ENCODE measurements around the gene TP53BP1.

TP53BP1 gene

DNA sequence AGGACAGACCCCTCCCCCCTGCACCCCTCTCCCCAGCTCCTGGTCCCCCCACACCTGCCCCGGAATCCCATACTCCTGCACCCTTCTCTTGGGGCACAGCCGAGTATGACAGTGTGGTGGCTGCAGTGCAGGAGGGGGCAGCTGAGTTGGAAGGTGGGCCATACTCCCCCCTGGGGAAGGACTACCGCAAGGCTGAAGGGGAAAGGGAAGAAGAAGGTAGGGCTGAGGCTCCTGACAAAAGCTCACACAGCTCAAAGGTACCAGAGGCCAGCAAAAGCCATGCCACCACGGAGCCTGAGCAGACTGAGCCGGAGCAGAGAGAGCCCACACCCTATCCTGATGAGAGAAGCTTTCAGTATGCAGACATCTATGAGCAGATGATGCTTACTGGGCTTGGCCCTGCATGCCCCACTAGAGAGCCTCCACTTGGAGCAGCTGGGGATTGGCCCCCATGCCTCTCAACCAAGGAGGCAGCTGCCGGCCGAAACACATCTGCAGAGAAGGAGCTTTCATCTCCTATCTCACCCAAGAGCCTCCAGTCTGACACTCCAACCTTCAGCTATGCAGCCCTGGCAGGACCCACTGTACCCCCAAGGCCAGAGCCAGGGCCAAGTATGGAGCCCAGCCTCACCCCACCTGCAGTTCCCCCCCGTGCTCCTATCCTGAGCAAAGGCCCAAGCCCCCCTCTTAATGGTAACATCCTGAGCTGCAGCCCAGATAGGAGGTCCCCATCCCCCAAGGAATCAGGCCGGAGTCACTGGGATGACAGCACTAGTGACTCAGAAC is 34.3 kb upstream of the TP53BP1 start:
- ChIA-PET CTCF (interaction anchor here (0.6 to 3.3 kb wide), 2 partner anchors 14 to 929 kb away, joined by 3 to 41 read pairs; no protein-coding TSS in a partner anchor), POLR2A (interaction anchor here (0.5 kb wide), 1 partner anchor 219 kb away, joined by 3 read pairs; the partner anchor contains the start of gene PDIA3)
- TF ChIP-seq, protein P1, sequence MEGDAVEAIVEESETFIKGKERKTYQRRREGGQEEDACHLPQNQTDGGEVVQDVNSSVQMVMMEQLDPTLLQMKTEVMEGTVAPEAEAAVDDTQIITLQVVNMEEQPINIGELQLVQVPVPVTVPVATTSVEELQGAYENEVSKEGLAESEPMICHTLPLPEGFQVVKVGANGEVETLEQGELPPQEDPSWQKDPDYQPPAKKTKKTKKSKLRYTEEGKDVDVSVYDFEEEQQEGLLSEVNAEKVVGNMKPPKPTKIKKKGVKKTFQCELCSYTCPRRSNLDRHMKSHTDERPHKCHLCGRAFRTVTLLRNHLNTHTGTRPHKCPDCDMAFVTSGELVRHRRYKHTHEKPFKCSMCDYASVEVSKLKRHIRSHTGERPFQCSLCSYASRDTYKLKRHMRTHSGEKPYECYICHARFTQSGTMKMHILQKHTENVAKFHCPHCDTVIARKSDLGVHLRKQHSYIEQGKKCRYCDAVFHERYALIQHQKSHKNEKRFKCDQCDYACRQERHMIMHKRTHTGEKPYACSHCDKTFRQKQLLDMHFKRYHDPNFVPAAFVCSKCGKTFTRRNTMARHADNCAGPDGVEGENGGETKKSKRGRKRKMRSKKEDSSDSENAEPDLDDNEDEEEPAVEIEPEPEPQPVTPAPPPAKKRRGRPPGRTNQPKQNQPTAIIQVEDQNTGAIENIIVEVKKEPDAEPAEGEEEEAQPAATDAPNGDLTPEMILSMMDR (IDR thresholded peaks at IDR 0.05; ENCODE audit: control extremely low read depth, extremely low read depth, low read depth, missing control alignments) = no peak
- no peak for DNase-seq (ENCODE audit: extremely low spot score)

DNA sequence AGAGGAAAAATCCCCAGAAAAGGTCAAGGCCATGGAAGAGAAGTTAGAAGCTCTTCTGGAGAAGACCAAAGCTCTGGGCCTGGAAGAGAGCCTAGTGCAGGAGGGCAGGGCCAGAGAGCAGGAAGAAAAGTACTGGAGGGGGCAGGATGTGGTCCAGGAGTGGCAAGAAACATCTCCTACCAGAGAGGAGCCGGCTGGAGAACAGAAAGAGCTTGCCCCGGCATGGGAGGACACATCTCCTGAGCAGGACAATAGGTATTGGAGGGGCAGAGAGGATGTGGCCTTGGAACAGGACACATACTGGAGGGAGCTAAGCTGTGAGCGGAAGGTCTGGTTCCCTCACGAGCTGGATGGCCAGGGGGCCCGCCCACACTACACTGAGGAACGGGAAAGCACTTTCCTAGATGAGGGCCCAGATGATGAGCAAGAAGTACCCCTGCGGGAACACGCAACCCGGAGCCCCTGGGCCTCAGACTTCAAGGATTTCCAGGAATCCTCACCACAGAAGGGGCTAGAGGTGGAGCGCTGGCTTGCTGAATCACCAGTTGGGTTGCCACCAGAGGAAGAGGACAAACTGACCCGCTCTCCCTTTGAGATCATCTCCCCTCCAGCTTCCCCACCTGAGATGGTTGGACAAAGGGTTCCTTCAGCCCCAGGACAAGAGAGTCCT is 33.4 kb upstream of the TP53BP1 start:
- ChIA-PET POLR2A (interaction anchor here (0.5 kb wide), 1 partner anchor 220 kb away, joined by 3 read pairs; the partner anchor contains the start of gene PDIA3), CTCF (interaction anchor here (3.3 kb wide), 1 partner anchor 13 kb away, joined by 41 read pairs; no protein-coding TSS in a partner anchor)
- TF ChIP-seq, protein P1 (IDR thresholded peaks at IDR 0.05; ENCODE audit: control extremely low read depth, extremely low read depth, low read depth, missing control alignments) = no peak
- no peak for DNase-seq (ENCODE audit: extremely low spot score)

DNA sequence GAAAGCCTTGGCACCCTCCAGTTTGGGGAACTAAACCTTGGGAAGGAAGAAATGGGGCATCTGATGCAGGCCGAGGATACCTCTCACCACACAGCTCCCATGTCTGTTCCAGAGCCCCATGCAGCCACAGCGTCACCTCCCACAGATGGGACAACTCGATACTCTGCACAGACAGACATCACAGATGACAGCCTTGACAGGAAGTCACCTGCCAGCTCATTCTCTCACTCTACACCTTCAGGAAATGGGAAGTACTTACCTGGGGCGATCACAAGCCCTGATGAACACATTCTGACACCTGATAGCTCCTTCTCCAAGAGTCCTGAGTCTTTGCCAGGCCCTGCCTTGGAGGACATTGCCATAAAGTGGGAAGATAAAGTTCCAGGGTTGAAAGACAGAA is 32.2 kb upstream of the TP53BP1 start:
- POLR2A ChIA-PET = no interaction called here
- CTCF ChIA-PET = interaction anchor here (1.1 kb wide), 1 partner anchor 10 kb away, joined by 6 read pairs; no protein-coding TSS in a partner anchor
- DNase-seq (ENCODE audit: extremely low spot score) = no peak
- TF ChIP-seq, protein P1 (IDR thresholded peaks at IDR 0.05; ENCODE audit: control extremely low read depth, extremely low read depth, low read depth, missing control alignments) = no peak

DNA sequence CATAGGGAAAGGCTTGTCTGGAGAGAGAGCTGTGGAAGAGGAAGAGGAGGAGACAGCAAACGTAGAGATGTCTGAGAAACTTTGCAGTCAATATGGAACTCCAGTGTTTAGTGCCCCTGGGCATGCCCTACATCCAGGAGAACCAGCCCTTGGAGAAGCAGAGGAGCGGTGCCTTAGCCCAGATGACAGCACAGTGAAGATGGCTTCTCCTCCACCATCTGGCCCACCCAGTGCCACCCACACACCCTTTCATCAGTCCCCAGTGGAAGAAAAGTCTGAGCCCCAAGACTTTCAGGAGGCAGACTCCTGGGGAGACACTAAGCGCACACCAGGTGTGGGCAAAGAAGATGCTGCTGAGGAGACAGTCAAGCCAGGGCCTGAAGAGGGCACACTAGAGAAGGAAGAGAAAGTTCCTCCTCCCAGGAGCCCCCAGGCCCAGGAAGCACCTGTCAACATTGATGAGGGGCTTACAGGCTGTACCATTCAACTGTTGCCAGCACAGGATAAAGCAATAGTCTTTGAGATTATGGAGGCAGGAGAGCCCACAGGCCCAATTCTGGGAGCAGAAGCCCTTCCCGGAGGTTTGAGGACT is 31.4 kb upstream of the TP53BP1 start:
- CTCF ChIA-PET = interaction anchor here (1.1 to 2.5 kb wide), 2 partner anchors 9 to 10 kb away, joined by 6 to 16 read pairs; no protein-coding TSS in a partner anchor
- TF ChIP-seq, protein P1 (IDR thresholded peaks at IDR 0.05; ENCODE audit: control extremely low read depth, extremely low read depth, low read depth, missing control alignments) = no peak
- no peak for DNase-seq (ENCODE audit: extremely low spot score)
- POLR2A ChIA-PET = no interaction called here

DNA sequence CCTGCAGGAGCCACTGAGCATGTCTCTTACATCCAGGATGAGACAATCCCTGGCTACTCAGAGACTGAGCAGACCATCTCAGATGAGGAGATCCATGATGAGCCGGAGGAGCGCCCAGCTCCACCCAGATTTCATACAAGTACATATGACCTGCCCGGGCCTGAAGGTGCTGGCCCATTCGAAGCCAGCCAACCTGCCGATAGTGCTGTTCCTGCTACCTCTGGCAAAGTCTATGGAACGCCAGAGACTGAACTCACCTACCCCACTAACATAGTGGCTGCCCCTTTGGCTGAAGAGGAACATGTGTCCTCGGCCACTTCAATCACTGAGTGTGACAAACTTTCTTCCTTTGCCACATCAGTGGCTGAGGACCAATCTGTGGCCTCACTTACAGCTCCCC is 30.7 kb upstream of the TP53BP1 start:
- CTCF ChIA-PET = interaction anchor here (1.3 to 2.5 kb wide), 2 partner anchors 9 to 11 kb away, joined by 3 to 16 read pairs; no protein-coding TSS in a partner anchor
- no peak for DNase-seq (ENCODE audit: extremely low spot score)
- TF ChIP-seq, protein P1 (IDR thresholded peaks at IDR 0.05; ENCODE audit: control extremely low read depth, extremely low read depth, low read depth, missing control alignments) = no peak
- POLR2A ChIA-PET = no interaction called here

DNA sequence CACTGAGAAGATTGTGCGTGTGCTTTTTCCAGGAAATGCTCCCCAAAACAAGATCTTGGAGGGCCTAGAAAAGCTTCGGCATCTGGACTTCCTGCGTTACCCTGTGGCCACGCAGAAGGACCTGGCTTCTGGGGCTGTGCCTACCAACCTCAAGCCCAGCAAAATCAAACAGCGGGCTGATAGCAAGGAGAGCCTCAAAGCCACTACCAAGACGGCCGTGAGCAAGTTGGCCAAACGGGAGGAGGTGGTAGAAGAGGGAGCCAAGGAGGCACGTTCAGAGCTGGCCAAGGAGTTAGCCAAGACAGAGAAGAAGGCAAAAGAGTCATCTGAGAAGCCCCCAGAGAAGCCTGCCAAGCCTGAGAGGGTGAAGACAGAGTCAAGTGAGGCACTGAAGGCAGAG is 29.3 kb upstream of the TP53BP1 start:
- DNase-seq (ENCODE audit: extremely low spot score) = no peak
- TF ChIP-seq, protein P1 (IDR thresholded peaks at IDR 0.05; ENCODE audit: control extremely low read depth, extremely low read depth, low read depth, missing control alignments) = no peak
- ChIA-PET CTCF (interaction anchor here (0.5 to 2.5 kb wide), 4 partner anchors 8 to 29 kb away, joined by 3 to 16 read pairs (median 3); no protein-coding TSS in a partner anchor), POLR2A (no interaction called here)
